ENCODE results near the gene UNC80. TPM values are rescaled to one million over a fixed set of nuclear protein-coding genes. Genes with fewer than 3 reads are reported as not detected.

The UNC80 gene
- polyA plus RNA-seq, 2 of the 4 experiments (the other 2 are of a cell fraction), result not detected

DNA sequence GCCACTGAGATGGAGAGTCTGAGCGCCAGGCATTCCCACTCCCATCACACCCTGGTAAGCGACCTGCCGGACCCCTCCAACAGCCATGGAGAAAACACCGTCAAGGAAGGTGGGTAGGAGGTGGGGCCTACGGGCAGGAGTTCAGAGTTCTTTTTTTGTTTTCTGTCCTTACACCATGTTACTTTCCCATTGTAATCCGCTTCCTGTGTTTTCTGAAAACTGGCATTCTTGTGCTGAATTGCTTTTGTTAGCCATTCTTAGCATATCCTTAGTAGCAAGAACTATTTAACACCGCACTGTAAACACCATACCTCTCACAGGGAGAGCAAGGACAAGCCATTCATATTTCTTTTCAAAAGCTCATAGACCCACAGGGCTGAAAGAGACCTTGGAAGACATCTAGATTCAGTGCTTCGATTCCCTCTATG, 46.2 kb downstream of the UNC80 start:
- 42% methylated on average over 8 of the region's 8 CpGs for WGBS (ENCODE audit: missing lambda C conversion rate)
- H3K4me2 ChIP-seq, result no peak overlapping the region
- CTCF ChIA-PET, result no interaction called here
- no peaks in the 10 kb centered on the region for H3K4me1 ChIP-seq
- DNase-seq (ENCODE audit: low read depth in 1 of 2, low spot score in 1 of 2) (no peak), FAIRE-seq (no peak), ATAC-seq (no peak)
- H3K4me3 ChIP-seq, result no peak overlapping the region
- no peaks in the 10 kb centered on the region for H3K9me3 ChIP-seq
- POLR2A ChIA-PET, result no interaction called here
- TF ChIP-seq GATA3 (IDR thresholded peaks at IDR 0.05; ENCODE audit: borderline replicate concordance) (no peak), RFX5 (IDR thresholded peaks at IDR 0.05) (no peak)
- no peak overlapping the region for H3K27ac ChIP-seq

DNA sequence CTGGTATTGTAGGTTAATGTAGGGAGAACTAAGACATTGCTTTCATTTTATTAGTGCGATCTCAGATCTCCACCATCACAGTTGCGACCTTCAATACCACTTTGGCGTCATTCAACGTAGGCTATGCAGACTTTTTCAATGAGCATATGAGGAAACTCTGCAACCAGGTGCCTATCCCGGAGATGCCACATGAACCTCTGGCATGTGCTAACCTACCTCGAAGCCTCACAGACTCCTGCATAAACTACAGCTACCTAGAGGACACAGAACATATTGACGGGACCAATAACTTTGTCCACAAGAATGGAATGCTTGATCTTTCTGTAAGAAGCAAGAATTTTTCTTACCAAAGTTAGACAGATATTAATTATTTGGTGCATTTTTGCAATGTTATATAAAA, 47.3 kb downstream of the UNC80 start:
- DNase-seq (ENCODE audit: low read depth in 1 of 2, low spot score in 1 of 2) (no peak), FAIRE-seq (no peak), ATAC-seq (no peak)
- no peak overlapping the region for H3K27ac ChIP-seq
- CTCF ChIA-PET, result no interaction called here
- no peaks in the 10 kb centered on the region for H3K4me1 ChIP-seq
- 48% methylated on average over 7 of the region's 7 CpGs for WGBS (ENCODE audit: missing lambda C conversion rate)
- no peaks in the 10 kb centered on the region for H3K9me3 ChIP-seq
- POLR2A ChIA-PET, result no interaction called here
- TF ChIP-seq EP300 (IDR thresholded peaks at IDR 0.05) (no peak), HOXB13 (CRISPR knock-in tag; IDR thresholded peaks at IDR 0.05; ENCODE audit: low read depth) (no peak), PHF8 (IDR thresholded peaks at IDR 0.05; ENCODE audit: borderline replicate concordance, low read depth) (no peak), TFCP2L1 (CRISPR knock-in tag; IDR thresholded peaks at IDR 0.05) (no peak), ESRRA (IDR thresholded peaks at IDR 0.05; ENCODE audit: borderline replicate concordance, low read length) (no peak), RCOR1 (IDR thresholded peaks at IDR 0.05; ENCODE audit: low read depth, low read length) (no peak), EHMT2 (IDR thresholded peaks at IDR 0.05; ENCODE audit: low read depth) (no peak), KDM1A (IDR thresholded peaks at IDR 0.05; ENCODE audit: low read depth) (no peak)
- TF ChIP-seq, protein P1, sequence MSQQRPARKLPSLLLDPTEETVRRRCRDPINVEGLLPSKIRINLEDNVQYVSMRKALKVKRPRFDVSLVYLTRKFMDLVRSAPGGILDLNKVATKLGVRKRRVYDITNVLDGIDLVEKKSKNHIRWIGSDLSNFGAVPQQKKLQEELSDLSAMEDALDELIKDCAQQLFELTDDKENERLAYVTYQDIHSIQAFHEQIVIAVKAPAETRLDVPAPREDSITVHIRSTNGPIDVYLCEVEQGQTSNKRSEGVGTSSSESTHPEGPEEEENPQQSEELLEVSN (IDR thresholded peaks at IDR 0.05; ENCODE audit: borderline replicate concordance, low read depth), result no peak
- TF ChIP-seq, protein P2, sequence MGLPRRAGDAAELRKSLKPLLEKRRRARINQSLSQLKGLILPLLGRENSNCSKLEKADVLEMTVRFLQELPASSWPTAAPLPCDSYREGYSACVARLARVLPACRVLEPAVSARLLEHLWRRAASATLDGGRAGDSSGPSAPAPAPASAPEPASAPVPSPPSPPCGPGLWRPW (IDR thresholded peaks at IDR 0.05), result no peak
- H3K4me3 ChIP-seq, result no peak overlapping the region
- no peak overlapping the region for H3K4me2 ChIP-seq

DNA sequence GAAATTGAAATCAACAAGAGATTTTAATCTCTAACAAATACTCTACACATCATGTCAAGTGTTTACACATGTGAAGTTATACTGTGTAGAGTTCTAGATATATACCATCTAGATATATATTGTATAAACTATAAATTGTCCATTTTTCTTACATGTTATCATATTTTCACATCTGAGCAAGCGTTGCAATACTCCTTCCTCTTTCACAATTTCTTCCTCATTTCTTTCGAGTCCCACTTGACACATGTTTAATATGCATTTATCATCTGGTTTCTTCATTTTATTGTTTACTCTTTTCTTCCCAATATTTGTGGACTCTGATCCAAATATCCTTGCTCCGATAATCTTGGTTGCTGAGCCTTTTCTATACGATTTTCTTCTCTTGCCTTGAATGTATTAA, 50.2 kb downstream of the UNC80 start:
- TF ChIP-seq ZNF302 (CRISPR knock-in tag; IDR thresholded peaks at IDR 0.05), result no peak
- no peak for TF ChIP-seq RAD21 (conservative IDR thresholded peaks at IDR 0.05 in 1 of 2, IDR thresholded peaks at IDR 0.05 in 1 of 2)
- TF ChIP-seq, protein P1 (IDR thresholded peaks at IDR 0.05; ENCODE audit: borderline replicate concordance, low read depth), result no peak
- no peak for TF ChIP-seq JUN (IDR thresholded peaks at IDR 0.05)
- no peak for TF ChIP-seq CHD4 (IDR thresholded peaks at IDR 0.05; ENCODE audit: borderline replicate concordance)
- TF ChIP-seq, protein P3, sequence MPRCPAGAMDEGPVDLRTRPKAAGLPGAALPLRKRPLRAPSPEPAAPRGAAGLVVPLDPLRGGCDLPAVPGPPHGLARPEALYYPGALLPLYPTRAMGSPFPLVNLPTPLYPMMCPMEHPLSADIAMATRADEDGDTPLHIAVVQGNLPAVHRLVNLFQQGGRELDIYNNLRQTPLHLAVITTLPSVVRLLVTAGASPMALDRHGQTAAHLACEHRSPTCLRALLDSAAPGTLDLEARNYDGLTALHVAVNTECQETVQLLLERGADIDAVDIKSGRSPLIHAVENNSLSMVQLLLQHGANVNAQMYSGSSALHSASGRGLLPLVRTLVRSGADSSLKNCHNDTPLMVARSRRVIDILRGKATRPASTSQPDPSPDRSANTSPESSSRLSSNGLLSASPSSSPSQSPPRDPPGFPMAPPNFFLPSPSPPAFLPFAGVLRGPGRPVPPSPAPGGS (IDR thresholded peaks at IDR 0.05), result no peak
- no peak overlapping the region for H3K4me3 ChIP-seq
- H3K4me2 ChIP-seq, result no peak overlapping the region
- no peak for ATAC-seq
- ChIA-PET CTCF (no interaction called here), POLR2A (no interaction called here)
- no peak overlapping the region for H3K27ac ChIP-seq
- H3K9me3 ChIP-seq, result no peaks in the 10 kb centered on the region
- FAIRE-seq, result no peak
- no peaks in the 10 kb centered on the region for H3K4me1 ChIP-seq
- no peak for DNase-seq (ENCODE audit: low read depth in 1 of 2, low spot score in 1 of 2)
- WGBS (ENCODE audit: missing lambda C conversion rate), result 3% methylated on average over 4 of the region's 4 CpGs

DNA sequence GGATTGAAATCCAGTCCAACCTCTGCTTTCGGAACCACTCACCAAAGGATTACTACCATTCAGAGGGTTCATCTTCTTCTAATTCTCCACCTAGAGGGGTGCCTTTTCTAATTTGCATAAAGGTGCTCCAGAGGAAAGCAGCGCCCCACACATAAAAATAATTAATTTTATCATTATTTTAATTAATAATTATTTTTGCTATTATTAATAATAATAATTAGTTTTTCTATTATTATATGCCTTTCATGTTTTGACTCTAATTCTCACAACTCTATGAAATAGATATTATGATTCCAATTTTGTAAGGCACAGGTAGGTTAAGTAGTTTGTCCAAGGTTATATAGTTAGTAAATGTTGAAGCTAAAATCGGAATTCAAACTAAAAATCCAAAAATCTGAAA, 51.9 kb downstream of the UNC80 start:
- CTCF ChIA-PET, result no interaction called here
- WGBS (ENCODE audit: missing lambda C conversion rate), result 29% methylated on average over 3 of the region's 3 CpGs
- H3K4me2 ChIP-seq, result no peak overlapping the region
- TF ChIP-seq, protein P4, sequence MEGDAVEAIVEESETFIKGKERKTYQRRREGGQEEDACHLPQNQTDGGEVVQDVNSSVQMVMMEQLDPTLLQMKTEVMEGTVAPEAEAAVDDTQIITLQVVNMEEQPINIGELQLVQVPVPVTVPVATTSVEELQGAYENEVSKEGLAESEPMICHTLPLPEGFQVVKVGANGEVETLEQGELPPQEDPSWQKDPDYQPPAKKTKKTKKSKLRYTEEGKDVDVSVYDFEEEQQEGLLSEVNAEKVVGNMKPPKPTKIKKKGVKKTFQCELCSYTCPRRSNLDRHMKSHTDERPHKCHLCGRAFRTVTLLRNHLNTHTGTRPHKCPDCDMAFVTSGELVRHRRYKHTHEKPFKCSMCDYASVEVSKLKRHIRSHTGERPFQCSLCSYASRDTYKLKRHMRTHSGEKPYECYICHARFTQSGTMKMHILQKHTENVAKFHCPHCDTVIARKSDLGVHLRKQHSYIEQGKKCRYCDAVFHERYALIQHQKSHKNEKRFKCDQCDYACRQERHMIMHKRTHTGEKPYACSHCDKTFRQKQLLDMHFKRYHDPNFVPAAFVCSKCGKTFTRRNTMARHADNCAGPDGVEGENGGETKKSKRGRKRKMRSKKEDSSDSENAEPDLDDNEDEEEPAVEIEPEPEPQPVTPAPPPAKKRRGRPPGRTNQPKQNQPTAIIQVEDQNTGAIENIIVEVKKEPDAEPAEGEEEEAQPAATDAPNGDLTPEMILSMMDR (IDR thresholded peaks at IDR 0.05), result no peak
- no peak for TF ChIP-seq NR3C1 (IDR thresholded peaks at IDR 0.05)
- TF ChIP-seq, protein P1 (IDR thresholded peaks at IDR 0.05; ENCODE audit: borderline replicate concordance, low read depth), result no peak
- TF ChIP-seq, protein P5, sequence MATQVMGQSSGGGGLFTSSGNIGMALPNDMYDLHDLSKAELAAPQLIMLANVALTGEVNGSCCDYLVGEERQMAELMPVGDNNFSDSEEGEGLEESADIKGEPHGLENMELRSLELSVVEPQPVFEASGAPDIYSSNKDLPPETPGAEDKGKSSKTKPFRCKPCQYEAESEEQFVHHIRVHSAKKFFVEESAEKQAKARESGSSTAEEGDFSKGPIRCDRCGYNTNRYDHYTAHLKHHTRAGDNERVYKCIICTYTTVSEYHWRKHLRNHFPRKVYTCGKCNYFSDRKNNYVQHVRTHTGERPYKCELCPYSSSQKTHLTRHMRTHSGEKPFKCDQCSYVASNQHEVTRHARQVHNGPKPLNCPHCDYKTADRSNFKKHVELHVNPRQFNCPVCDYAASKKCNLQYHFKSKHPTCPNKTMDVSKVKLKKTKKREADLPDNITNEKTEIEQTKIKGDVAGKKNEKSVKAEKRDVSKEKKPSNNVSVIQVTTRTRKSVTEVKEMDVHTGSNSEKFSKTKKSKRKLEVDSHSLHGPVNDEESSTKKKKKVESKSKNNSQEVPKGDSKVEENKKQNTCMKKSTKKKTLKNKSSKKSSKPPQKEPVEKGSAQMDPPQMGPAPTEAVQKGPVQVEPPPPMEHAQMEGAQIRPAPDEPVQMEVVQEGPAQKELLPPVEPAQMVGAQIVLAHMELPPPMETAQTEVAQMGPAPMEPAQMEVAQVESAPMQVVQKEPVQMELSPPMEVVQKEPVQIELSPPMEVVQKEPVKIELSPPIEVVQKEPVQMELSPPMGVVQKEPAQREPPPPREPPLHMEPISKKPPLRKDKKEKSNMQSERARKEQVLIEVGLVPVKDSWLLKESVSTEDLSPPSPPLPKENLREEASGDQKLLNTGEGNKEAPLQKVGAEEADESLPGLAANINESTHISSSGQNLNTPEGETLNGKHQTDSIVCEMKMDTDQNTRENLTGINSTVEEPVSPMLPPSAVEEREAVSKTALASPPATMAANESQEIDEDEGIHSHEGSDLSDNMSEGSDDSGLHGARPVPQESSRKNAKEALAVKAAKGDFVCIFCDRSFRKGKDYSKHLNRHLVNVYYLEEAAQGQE (IDR thresholded peaks at IDR 0.05), result no peak

More for the DNA sequence above, 51.9 kb downstream of the UNC80 start:
- Histone ChIP-seq H3K27ac (no peak overlapping the region), H3K4me1 (no peaks in the 10 kb centered on the region), H3K4me3 (no peak overlapping the region), H3K9me3 (no peaks in the 10 kb centered on the region)
- POLR2A ChIA-PET, result no interaction called here
- FAIRE-seq (no peak), ATAC-seq (no peak), DNase-seq (ENCODE audit: low read depth in 1 of 2, low spot score in 1 of 2) (no peak)
